Hematopoietic multipotent progenitor cell treated with erythropoietin and hydrocortisone succinate and interleukin-3 and kit ligand, for 8 days (in vitro differentiated cells): ENCODE measurements around the gene FAT2.

ENCODE experiments used
- DNase-seq: peaks from one replicate; pipeline ENCODE4 v3.0.0-alpha.2; 2015

The FAT2 gene

GRCh38 chr5:151591144-151591819 lies at the start of gene FAT2:
Gene FAT2 (minus strand): TSS chr5:151591331. CDS start chr5:151568931, 22,400 bp downstream.
- no peak for DNase-seq

GRCh38 chr5:151638619-151639018 lies 47.5 kb upstream of the FAT2 start:
- DNase-seq = no peak

GRCh38 chr5:151637676-151638075 lies 46.5 kb upstream of the FAT2 start:
- DNase-seq = no peak

- no peak for DNase-seq
These were observed 42.8 kb upstream of the FAT2 start for GRCh38 chr5:151633892-151634291.

GRCh38 chr5:151632941-151633340 lies 41.8 kb upstream of the FAT2 start:
- no peak for DNase-seq

- DNase-seq = no peak
These were observed 41.4 kb upstream of the FAT2 start for GRCh38 chr5:151632524-151632923.

GRCh38 chr5:151631941-151632340 lies 40.8 kb upstream of the FAT2 start:
- DNase-seq = no peak

- no peak for DNase-seq
These were observed 39.0 kb upstream of the FAT2 start for GRCh38 chr5:151630088-151630487.

- DNase-seq = no peak
These were observed 37.1 kb upstream of the FAT2 start for GRCh38 chr5:151628112-151628823.

GRCh38 chr5:151627650-151628049 lies 36.5 kb upstream of the FAT2 start:
- DNase-seq = no peak

- DNase-seq = no peak
These were observed 34.2 kb upstream of the FAT2 start for GRCh38 chr5:151625285-151625684.

- no peak for DNase-seq
These were observed 33.3 kb upstream of the FAT2 start for GRCh38 chr5:151624476-151624875.

GRCh38 chr5:151622367-151623088 lies 31.4 kb upstream of the FAT2 start:
- no peak for DNase-seq

GRCh38 chr5:151620461-151620840 lies 29.3 kb upstream of the FAT2 start:
- DNase-seq = no peak

GRCh38 chr5:151619812-151620460 lies 28.8 kb upstream of the FAT2 start:
- DNase-seq = no peak

- DNase-seq = no peak
These were observed 27.8 kb upstream of the FAT2 start for GRCh38 chr5:151618907-151619306.

GRCh38 chr5:151617841-151618710 lies 26.9 kb upstream of the FAT2 start:
- DNase-seq = no peak

GRCh38 chr5:151617383-151617840 lies 26.3 kb upstream of the FAT2 start:
- no peak for DNase-seq

GRCh38 chr5:151615431-151615830 lies 24.3 kb upstream of the FAT2 start:
- DNase-seq = no peak

GRCh38 chr5:151614565-151614964 lies 23.4 kb upstream of the FAT2 start:
- DNase-seq = no peak

- DNase-seq = no peak
These were observed 21.7 kb upstream of the FAT2 start for GRCh38 chr5:151612689-151613427.
